IMR-90 (cell line): Measurements from ENCODE around the gene NPEPPS. TPM values are rescaled to one million over a fixed set of nuclear protein-coding genes. Genes with fewer than 3 reads are reported as not detected.
"Not testable (repeated sequence)": the region's sequence is repeated elsewhere in the genome, so short reads cannot be mapped to it uniquely, and the experiment has no call there.

Source experiments
- ATAC-seq: fragments of 200-7000 bp; cut with Tn5 transposase; 2 replicates; pipeline ENCODE4 v1.9.1; 2020; ENCODE audit warnings: low read depth, mild to moderate bottlenecking, moderate library complexity
- Bru-seq: library from RNA; stranded (reverse); fragments of 400-500 nt; gene quantifications from one replicate; lab custom pipeline; 2021; lab: Mats Ljungman, UMichigan
- BruChase-seq, 2 experiments: library from RNA; stranded (reverse); fragments of 400-500 nt; gene quantifications; one replicate each; lab custom pipeline; 2021; lab: Mats Ljungman, UMichigan
- BruUV-seq: library from RNA; stranded (reverse); fragments of 400-500 nt; replicated peaks from 2 replicates; lab custom pipeline; 2021; lab: Mats Ljungman, UMichigan
- CTCF ChIA-PET: fragments of 300-600 bp; formaldehyde crosslinking; extraction: SDS; loops from one replicate; lab custom pipeline; 2021; ENCODE audit warnings: antibody characterized with exemption; lab: Yijun Ruan, JAX
- POLR2A ChIA-PET: fragments of 300-600 bp; sonication (Branson Sonifier 250); formaldehyde crosslinking; loops from one replicate; lab custom pipeline; 2022; ENCODE audit warnings: antibody characterized with exemption; ENCODE audit not compliant: unreplicated experiment; lab: Charles Lee
- DNase-seq: peaks from one replicate; pipeline ENCODE4 v3.0.0; 2013
- H2AFZ ChIP-seq: replicated peaks from 2 replicates; pipeline ENCODE3; 2013; ENCODE audit warnings: low read length, mild to moderate bottlenecking; ENCODE audit not compliant: poor library complexity
- H2AK5ac ChIP-seq: 2 replicates; pipeline ENCODE4 v1.6.1; 2013; ENCODE audit warnings: low read depth, low read length, inconsistent platforms
- H2AK9ac ChIP-seq: replicated peaks from 2 replicates; pipeline ENCODE3; 2013; ENCODE audit warnings: mild to moderate bottlenecking, low read depth, low read length, moderate library complexity; ENCODE audit not compliant: poor library complexity
- H2BK120ac ChIP-seq: 2 replicates; pipeline ENCODE4 v1.6.1; 2013; ENCODE audit warnings: low read depth, low read length, inconsistent platforms
- H2BK15ac ChIP-seq: 3 replicates; pipeline ENCODE4 v1.6.1; 2013; ENCODE audit warnings: low read depth, low read length, inconsistent platforms
- H2BK20ac ChIP-seq: 2 replicates; pipeline ENCODE4 v1.6.1; 2013; ENCODE audit warnings: low read depth, mild to moderate bottlenecking, inconsistent platforms, low read length, moderate library complexity
- H2BK5ac ChIP-seq: 2 replicates; pipeline ENCODE4 v1.6.1; 2013; ENCODE audit warnings: mild to moderate bottlenecking, low read depth, low read length, inconsistent platforms; ENCODE audit not compliant: poor library complexity, severe bottlenecking
- H3K14ac ChIP-seq: replicated peaks from 2 replicates; pipeline ENCODE4 v1.6.1; 2013; ENCODE audit warnings: low read depth, low read length, inconsistent platforms
- H3K18ac ChIP-seq: 2 replicates; pipeline ENCODE4 v1.6.1; 2013; ENCODE audit warnings: low read depth, low read length, control low read depth
- H3K23ac ChIP-seq: 2 replicates; pipeline ENCODE4 v1.6.1; 2013; ENCODE audit warnings: low read depth, low read length, inconsistent platforms
- H3K27ac ChIP-seq: 2 replicates; pipeline ENCODE4 v1.5.1; 2013; ENCODE audit warnings: mild to moderate bottlenecking, control low read depth, low read length; ENCODE audit not compliant: insufficient read depth
- H3K27me3 ChIP-seq: 2 replicates; pipeline ENCODE4 v1.6.1; 2013; ENCODE audit warnings: low read length; ENCODE audit not compliant: control insufficient read depth, insufficient read depth
- H3K36me3 ChIP-seq: 2 replicates; pipeline ENCODE4 v1.6.1; 2013; ENCODE audit warnings: low read length, mixed read lengths; ENCODE audit not compliant: control insufficient read depth, insufficient read depth
- H3K4ac ChIP-seq: 2 replicates; pipeline ENCODE4 v1.6.1; 2013; ENCODE audit warnings: low read depth, low read length, inconsistent platforms
- H3K4me1 ChIP-seq: 2 replicates; pipeline ENCODE4 v1.6.1; 2013; ENCODE audit warnings: low read length, mixed read lengths; ENCODE audit not compliant: control insufficient read depth, insufficient read depth
- H3K4me2 ChIP-seq: 2 replicates; pipeline ENCODE4 v1.6.1; 2013; ENCODE audit warnings: low read depth, mild to moderate bottlenecking, control low read depth, low read length, moderate library complexity
- H3K4me3 ChIP-seq: 2 replicates; pipeline ENCODE4 v1.5.1; 2013; ENCODE audit warnings: low read depth, mild to moderate bottlenecking, control low read depth, low read length, moderate library complexity; ENCODE audit not compliant: insufficient read depth
- H3K56ac ChIP-seq: 2 replicates; pipeline ENCODE4 v1.6.1; 2013; ENCODE audit warnings: low read length, inconsistent platforms; ENCODE audit not compliant: insufficient read depth; ENCODE audit errors: extremely low read depth
- H3K79me1 ChIP-seq, 2 experiments: 2 replicates each; pipeline ENCODE4 v1.6.1; 2013; ENCODE audit warnings: low read length in 2 of 2, inconsistent platforms in 1 of 2, low read depth in 1 of 2
- H3K9ac ChIP-seq: 2 replicates; pipeline ENCODE4 v1.6.1; 2013; ENCODE audit warnings: low read depth, low read length, control low read depth
- H3K9me1 ChIP-seq: 2 replicates; pipeline ENCODE4 v1.6.1; 2013; ENCODE audit warnings: low read length, inconsistent platforms; ENCODE audit not compliant: insufficient read depth
- H3K9me3 ChIP-seq: 2 replicates; pipeline ENCODE4 v1.6.1; 2013; ENCODE audit warnings: low read length; ENCODE audit not compliant: control insufficient read depth, insufficient read depth
- H4K20me1 ChIP-seq: 2 replicates; pipeline ENCODE4 v1.6.1; 2013; ENCODE audit warnings: low read length, inconsistent platforms; ENCODE audit not compliant: insufficient read depth
- H4K5ac ChIP-seq: 2 replicates; pipeline ENCODE4 v1.6.1; 2013; ENCODE audit warnings: mild to moderate bottlenecking, low read depth, low read length, control low read depth
- H4K8ac ChIP-seq, 2 experiments: 2 replicates each; pipeline ENCODE4 v1.6.1; 2013; ENCODE audit warnings: low read depth in 2 of 2, low read length in 2 of 2, control low read depth in 1 of 2, inconsistent platforms in 1 of 2
- H4K91ac ChIP-seq: 2 replicates; pipeline ENCODE4 v1.6.1; 2013; ENCODE audit warnings: low read depth, low read length, inconsistent platforms; ENCODE audit not compliant: insufficient read depth
- MAZ ChIP-seq: IDR thresholded peaks from 2 replicates; pipeline ENCODE4 v1.6.1; 2012; ENCODE audit warnings: low read depth, mild to moderate bottlenecking, low read length, improper control_type of control experiment, moderate library complexity, borderline replicate concordance
- WGBS, 2 experiments: methylation state at CpG; one replicate each; pipeline versions ENCODE4 v1.1.5 to v1.1.7; 2013; ENCODE audit warnings: missing lambda C conversion rate in 2 of 2; ENCODE audit not compliant: insufficient read length in 1 of 2; ENCODE audit errors: extremely low coverage in 2 of 2; 5-methylcytosine and 5-hydroxymethylcytosine counted together
- dilution Hi-C: fragments of 300-500 bp; cut with HindIII; formaldehyde crosslinking; loops from one replicate; pipeline ENCODE4 v1.14.3; 2018; ENCODE audit warnings: low sequenced_read_pairs; ENCODE audit not compliant: unreplicated experiment
- in situ Hi-C: fragments of 300-500 bp; cut with MboI; formaldehyde crosslinking; loops from 3 replicates; pipeline ENCODE4 v1.14.3; 2019; ENCODE audit warnings: low sequenced_read_pairs, inconsistent platforms, mixed read lengths
- intact Hi-C: fragments of 100-400 bp; cut with micrococcal nuclease; formaldehyde crosslinking; loops from 2 replicates; pipeline ENCODE4 v1.10.0; 2022
- long read RNA-seq: library from polyadenylated mRNA; unstranded; transcript quantifications from one replicate; pipeline ENCODE4 v2.0.0, GENCODE V29; 2021; ENCODE audit not compliant: unreplicated experiment
- polyA plus RNA-seq, 3 experiments: library from polyadenylated mRNA; depleted of rRNA; stranded (reverse); fragments of >200 nt; gene quantifications; 2 replicates each; pipeline ENCODE4 v1.2.3, GENCODE V29; 2012; ENCODE audit warnings: low replicate concordance in 1 of 3
- total RNA-seq: library from RNA; depleted of rRNA; stranded (reverse); fragments of >200 nt; gene quantifications from 2 replicates; pipeline ENCODE4 v1.2.3, GENCODE V29; 2012; rRNA removed

Gene NPEPPS, protein sequence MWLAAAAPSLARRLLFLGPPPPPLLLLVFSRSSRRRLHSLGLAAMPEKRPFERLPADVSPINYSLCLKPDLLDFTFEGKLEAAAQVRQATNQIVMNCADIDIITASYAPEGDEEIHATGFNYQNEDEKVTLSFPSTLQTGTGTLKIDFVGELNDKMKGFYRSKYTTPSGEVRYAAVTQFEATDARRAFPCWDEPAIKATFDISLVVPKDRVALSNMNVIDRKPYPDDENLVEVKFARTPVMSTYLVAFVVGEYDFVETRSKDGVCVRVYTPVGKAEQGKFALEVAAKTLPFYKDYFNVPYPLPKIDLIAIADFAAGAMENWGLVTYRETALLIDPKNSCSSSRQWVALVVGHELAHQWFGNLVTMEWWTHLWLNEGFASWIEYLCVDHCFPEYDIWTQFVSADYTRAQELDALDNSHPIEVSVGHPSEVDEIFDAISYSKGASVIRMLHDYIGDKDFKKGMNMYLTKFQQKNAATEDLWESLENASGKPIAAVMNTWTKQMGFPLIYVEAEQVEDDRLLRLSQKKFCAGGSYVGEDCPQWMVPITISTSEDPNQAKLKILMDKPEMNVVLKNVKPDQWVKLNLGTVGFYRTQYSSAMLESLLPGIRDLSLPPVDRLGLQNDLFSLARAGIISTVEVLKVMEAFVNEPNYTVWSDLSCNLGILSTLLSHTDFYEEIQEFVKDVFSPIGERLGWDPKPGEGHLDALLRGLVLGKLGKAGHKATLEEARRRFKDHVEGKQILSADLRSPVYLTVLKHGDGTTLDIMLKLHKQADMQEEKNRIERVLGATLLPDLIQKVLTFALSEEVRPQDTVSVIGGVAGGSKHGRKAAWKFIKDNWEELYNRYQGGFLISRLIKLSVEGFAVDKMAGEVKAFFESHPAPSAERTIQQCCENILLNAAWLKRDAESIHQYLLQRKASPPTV
- total RNA-seq (54.1 and 73.9 TPM in 2 replicates), polyA plus RNA-seq (2012; rRNA removed) (60.0 and 64.6 TPM in 2 replicates), Bru-seq, nascent RNA (percentile 86 among the genes with signal in this experiment), BruChase-seq, experiment 1, labeled RNA remaining after a 6-hour chase (percentile 91 among the genes with signal in this experiment), BruChase-seq, experiment 2, labeled RNA remaining after a 2-hour chase (percentile 82 among the genes with signal in this experiment)
- 16.7 and 44.2 TPM in 2 replicates for polyA plus RNA-seq (2012; cell fraction: cytosol; rRNA removed)
- polyA plus RNA-seq (2012; cell fraction: nucleus; rRNA removed; ENCODE audit: low replicate concordance), result 159 and 184 TPM in 2 replicates
- long read RNA-seq, full-length matches to known transcripts, result 144 of 221 reads
- long read RNA-seq, partial matches to known transcripts, result 36 of 221 reads
- long read RNA-seq, other reads (novel, unspliced or antisense), result 41 of 221 reads

DNA sequence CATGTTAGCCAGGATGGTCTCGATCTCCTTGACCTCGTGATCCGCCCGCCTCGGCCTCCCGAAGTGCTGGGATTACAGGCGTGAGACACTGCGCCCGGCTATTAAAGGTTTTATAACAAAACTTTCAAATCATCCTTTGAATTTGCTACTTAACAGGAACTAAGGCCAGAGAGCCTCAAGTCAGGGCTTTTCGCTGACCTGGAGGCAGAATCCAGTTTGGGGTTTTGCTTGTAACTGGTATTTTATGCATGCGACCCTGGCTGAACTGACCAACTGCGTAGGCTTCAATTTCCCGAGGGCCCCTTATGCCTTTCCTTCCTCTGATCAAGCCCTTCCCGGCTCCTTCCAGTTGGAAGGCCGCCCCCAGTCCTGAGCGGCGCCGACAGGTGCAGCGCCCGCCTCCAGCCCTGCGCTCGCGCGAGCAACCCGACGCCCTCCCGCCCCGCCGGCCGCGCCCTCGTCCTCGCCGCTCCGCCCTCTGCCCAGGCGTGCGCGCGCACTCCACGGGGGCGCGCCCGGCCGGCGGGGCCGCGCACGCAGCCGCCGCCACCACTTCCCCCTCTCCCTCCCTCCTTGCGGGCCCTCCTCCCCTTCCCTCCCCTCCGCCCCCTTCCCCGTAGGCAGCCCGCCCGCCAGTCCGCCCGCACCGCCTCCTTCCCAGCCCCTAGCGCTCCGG is at the start of gene NPEPPS:
NPEPPS (plus strand) TSS at position 552 of the 676 bp plus-strand sequence. CDS start 193 bp downstream, outside the sequence.
- peak; percentile 60; the same call in 1 of the 2 replicates for TF ChIP-seq MAZ
- peak within 1 kb of the TSS; percentile 29 for H2BK5ac ChIP-seq
- in situ Hi-C loops, H2AK9ac ChIP-seq, H2BK15ac ChIP-seq, H3K36me3 ChIP-seq, H4K5ac ChIP-seq, H2BK20ac ChIP-seq, H3K4me1 ChIP-seq, CTCF ChIA-PET, H3K79me1 ChIP-seq, H2BK120ac ChIP-seq, BruUV-seq, H3K9me1 ChIP-seq, H4K91ac ChIP-seq, H3K9me3 ChIP-seq, H2AK5ac ChIP-seq, H4K20me1 ChIP-seq, H3K27me3 ChIP-seq, POLR2A ChIA-PET, dilution Hi-C loops: not testable (repeated sequence)
- intact Hi-C loops, result loop anchor here (10.0 kb wide), 1 partner anchor 84 kb away; no protein-coding TSS in a partner anchor
- H4K8ac ChIP-seq, result peak within 1 kb of the TSS in 1 of 2 experiments; percentile 33; a peak in 1 of 4 replicates
- DNase-seq (peak; percentile 74), ATAC-seq (peak; percentile 89)
- H3K4me3 ChIP-seq, result peak within 1 kb of the TSS; percentile 67
- H2AFZ ChIP-seq, result peak within 1 kb of the TSS; percentile 67
- H3K27ac ChIP-seq, result peak within 1 kb of the TSS; percentile 68
- peak within 1 kb of the TSS; percentile 49 for H3K4ac ChIP-seq
- H3K9ac ChIP-seq, result peak within 1 kb of the TSS; percentile 68
- peak within 1 kb of the TSS; percentile 50; the same call in 1 of the 2 replicates for H3K14ac ChIP-seq
- H3K56ac ChIP-seq, result 0 out of 2 replicates have a peak within 1 kb of the TSS, but pooled peaks have one; percentile 30
- peak within 1 kb of the TSS; percentile 45; the same call in 1 of the 2 replicates for H3K23ac ChIP-seq
- H3K4me2 ChIP-seq, result peak within 1 kb of the TSS; percentile 85
- H3K18ac ChIP-seq, result peak within 1 kb of the TSS; percentile 47; the same call in 1 of the 2 replicates
- 3% methylated on average over 6 of the region's 60 CpGs; no CpG with 5 or more reads in 1 of the 2 experiments for WGBS, 2 experiments
